Fibroblast of villous mesenchyme (primary cell): ENCODE data around the gene HTR4. TPM values are rescaled to one million over a fixed set of nuclear protein-coding genes. Genes with fewer than 3 reads are reported as not detected.

Experiments used
- DNase-seq: peaks from one replicate; pipeline ENCODE4 v3.0.0-alpha.2; 2010; ENCODE audit warnings: low read depth
- H3K4me3 ChIP-seq: 2 replicates; pipeline ENCODE4 v1.5.1; 2011; ENCODE audit warnings: low read depth, mild to moderate bottlenecking, low read length
- total RNA-seq: library from RNA; depleted of rRNA; stranded (reverse); fragments of >200 nt; gene quantifications from 2 replicates; pipeline ENCODE4 v1.2.3, GENCODE V29; 2012
- TF ChIP-seq, protein P1 (sequence below): IDR thresholded peaks from 2 replicates; pipeline ENCODE4 v1.5.1; 2012; ENCODE audit warnings: low read depth, mild to moderate bottlenecking, low read length; ENCODE audit not compliant: insufficient read depth

Gene HTR4
- total RNA-seq, 1 donor = not detected

DNA sequence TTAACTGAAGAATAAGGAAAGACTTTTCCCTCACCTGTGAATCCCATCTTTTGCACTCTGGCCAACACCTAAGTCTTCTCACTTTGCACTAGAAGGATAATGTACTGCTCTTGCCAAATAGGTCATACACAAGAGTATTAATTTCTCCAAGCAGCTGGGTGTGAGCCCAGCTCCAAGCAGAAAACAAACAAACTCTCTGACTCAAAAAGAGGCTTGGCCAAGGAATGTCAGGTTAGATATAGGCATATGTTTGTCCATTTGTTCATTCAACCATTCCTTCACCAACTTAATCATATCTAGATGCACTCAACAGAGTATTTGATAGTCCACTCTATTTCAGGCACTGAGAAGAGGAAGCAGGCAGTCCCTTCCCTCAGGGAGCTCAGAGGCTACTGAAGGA, 84.4 kb downstream of the HTR4 start:
- TF ChIP-seq, protein P1, sequence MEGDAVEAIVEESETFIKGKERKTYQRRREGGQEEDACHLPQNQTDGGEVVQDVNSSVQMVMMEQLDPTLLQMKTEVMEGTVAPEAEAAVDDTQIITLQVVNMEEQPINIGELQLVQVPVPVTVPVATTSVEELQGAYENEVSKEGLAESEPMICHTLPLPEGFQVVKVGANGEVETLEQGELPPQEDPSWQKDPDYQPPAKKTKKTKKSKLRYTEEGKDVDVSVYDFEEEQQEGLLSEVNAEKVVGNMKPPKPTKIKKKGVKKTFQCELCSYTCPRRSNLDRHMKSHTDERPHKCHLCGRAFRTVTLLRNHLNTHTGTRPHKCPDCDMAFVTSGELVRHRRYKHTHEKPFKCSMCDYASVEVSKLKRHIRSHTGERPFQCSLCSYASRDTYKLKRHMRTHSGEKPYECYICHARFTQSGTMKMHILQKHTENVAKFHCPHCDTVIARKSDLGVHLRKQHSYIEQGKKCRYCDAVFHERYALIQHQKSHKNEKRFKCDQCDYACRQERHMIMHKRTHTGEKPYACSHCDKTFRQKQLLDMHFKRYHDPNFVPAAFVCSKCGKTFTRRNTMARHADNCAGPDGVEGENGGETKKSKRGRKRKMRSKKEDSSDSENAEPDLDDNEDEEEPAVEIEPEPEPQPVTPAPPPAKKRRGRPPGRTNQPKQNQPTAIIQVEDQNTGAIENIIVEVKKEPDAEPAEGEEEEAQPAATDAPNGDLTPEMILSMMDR = no peak
- DNase-seq = no peak
- no peak overlapping the region for H3K4me3 ChIP-seq

DNA sequence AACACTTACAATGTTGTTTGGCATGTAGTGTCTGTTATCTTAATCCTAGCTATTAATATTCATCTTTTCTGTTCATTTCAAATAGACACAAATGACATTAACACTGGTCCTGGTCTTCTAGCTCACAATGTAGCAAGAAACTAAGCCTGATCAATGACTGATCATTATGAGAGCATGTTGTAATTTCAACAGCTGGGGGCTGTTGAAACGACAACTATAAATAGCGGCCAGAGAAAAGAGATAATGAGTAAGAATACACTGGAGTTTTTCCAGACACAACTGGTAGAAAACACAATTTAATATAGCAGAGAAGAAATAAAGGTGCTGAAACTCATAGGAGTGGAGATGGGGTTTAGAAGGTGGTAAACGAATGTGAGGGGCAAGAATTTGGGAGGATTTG, 89.2 kb downstream of the HTR4 start:
- no peak overlapping the region for H3K4me3 ChIP-seq
- TF ChIP-seq, protein P1 = no peak
- no peak for DNase-seq

DNA sequence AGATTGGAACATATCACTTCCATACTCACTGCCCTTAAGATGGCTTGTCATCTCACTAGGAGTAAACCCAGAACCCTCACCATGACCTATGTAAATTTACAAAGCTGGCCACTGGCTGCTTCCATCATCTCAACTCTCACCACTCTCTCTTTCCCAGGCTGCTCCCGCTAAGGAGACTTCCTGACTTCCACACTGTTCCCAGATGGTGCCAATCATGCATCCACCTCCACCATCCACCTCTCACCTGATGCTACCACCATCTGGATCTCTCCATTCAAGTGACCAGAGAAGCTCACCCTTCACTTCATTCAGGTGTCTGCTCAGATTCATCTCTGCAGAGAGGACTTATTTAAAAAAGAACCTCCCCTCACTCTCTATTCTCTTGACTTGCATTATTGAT, 91.3 kb downstream of the HTR4 start:
- H3K4me3 ChIP-seq = no peak overlapping the region
- DNase-seq = no peak
- TF ChIP-seq, protein P1 = no peak

DNA sequence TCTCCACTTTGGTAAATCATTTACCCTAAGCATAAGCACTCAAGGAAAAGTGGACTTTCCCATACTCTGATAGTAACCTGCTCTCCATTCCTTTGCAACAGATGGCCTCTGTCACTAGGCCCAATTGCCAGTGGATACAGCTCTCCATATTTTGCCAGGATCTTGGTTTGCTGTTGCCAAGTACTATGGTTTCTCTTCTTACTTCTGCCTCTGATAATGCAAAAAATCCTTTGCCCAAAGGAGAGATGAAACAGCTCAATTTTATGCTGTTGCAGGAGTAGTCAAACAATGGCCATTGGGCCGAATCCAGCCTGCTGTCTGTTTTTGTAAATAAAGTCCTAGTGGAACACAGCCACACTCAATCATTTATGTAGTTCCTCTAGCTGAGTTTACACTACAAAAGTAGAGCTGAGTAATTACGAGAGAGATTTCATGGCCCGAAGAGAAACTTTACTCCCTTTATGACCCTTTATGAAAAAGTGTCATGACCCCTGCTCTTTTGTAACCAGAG, 92.5 kb downstream of the HTR4 start:
- TF ChIP-seq, protein P1 = no peak
- H3K4me3 ChIP-seq = no peak overlapping the region
- no peak for DNase-seq

DNA sequence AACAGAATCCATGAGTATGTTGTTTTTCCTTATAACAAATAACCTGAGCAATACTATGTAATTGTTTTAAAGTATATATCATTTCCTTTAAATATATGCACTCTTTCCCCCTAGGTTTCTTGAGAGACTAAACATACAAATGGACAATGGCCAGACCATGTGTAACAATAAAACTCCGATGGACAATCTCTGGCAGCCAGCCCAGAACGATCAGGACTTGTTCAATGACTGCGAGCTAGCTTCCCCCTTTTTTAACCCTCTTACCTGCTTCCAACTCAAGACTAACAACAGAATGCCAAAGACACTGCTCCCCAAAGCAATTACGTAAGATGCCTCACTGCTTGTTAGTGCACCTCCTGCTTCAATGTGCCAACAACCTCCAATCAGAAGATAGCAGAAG, 94.9 kb downstream of the HTR4 start:
- H3K4me3 ChIP-seq = no peak overlapping the region
- TF ChIP-seq, protein P1 = no peak
- no peak for DNase-seq

DNA sequence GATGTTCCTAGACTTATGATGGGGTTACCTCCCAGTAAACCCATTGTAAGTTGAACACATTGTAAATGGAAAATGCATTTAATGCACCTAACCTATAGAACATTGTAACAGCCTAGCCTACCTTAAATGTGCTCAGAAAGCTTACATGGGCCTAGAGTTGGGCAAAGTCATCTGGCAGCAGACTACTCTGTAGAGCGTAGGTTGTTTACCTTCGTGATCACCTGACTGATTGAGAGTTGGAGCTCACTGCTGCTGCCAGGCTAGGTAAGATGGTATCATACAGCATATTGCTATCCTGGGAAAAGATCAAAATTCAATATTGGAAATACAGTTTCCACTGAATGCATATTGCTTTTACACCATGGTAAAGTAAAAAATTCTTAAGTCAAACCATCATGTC, 95.4 kb downstream of the HTR4 start:
- no peak overlapping the region for H3K4me3 ChIP-seq
- TF ChIP-seq, protein P1 = no peak
- DNase-seq = no peak

DNA sequence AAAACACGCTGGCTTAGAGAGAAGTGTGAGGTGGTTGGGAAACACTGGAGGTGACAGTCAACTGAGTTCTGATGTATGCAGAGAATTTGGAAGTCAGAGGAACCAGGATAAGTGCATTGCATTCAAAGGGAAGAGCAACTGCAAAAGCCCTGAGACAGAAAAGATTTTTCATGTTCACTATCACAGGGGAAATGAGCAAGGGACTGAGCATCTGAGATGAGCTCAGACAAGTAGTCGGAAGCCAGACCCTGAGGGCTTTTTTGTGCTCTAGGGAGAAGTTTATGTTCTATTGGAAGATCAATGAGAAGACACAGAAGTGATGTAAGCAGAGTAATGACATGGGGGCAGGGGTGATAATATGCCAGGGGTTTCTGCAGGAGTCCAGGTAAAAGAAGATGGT, 97.5 kb downstream of the HTR4 start:
- no peak for DNase-seq
- no peak overlapping the region for H3K4me3 ChIP-seq
- TF ChIP-seq, protein P1 = no peak
